T-helper 1 cell treated with Interleukin-12 subunit alpha and Interleukin-12 subunit beta and Interleukin-4 antibody, amounts not matched to agents 30 μg/mL and 1 μg/mL, for 36 hours (primary cell): ENCODE results near the gene CD4.

Source experiments
- H3K27ac Mint-ChIP-seq: one replicate; pipeline ENCODE4 v1.8.0; 2021; ENCODE audit warnings: mild to moderate bottlenecking, mixed read lengths
- H3K27me3 Mint-ChIP-seq: one replicate; pipeline ENCODE4 v1.8.0; 2021; ENCODE audit warnings: low read depth, mixed read lengths
- H3K36me3 Mint-ChIP-seq: one replicate; pipeline ENCODE4 v1.8.0; 2021; ENCODE audit warnings: low read depth, mixed read lengths
- H3K4me1 Mint-ChIP-seq: one replicate; pipeline ENCODE4 v1.8.0; 2021; ENCODE audit warnings: low read depth, mixed read lengths
- H3K4me3 Mint-ChIP-seq: one replicate; pipeline ENCODE4 v1.8.0; 2021; ENCODE audit warnings: mild to moderate bottlenecking, moderate library complexity, mixed read lengths
- H3K9me3 Mint-ChIP-seq: one replicate; pipeline ENCODE4 v1.8.0; 2021; ENCODE audit warnings: mixed read lengths

The CD4 gene

GRCh38 chr12:6757028-6757690 is 32.2 kb upstream of the CD4 start:
- no peaks in the 10 kb centered on the region for H3K9me3 Mint-ChIP-seq
- H3K36me3 Mint-ChIP-seq, result peaks cover 2% of the 10 kb centered on the region
- H3K27me3 Mint-ChIP-seq, result peaks cover 3% of the 10 kb centered on the region
- no peak overlapping the region for H3K4me3 Mint-ChIP-seq
- no peak overlapping the region for H3K27ac Mint-ChIP-seq
- H3K4me1 Mint-ChIP-seq, result peaks cover 26% of the 10 kb centered on the region

- Mint-ChIP-seq H3K36me3 (no peaks in the 10 kb centered on the region), H3K4me1 (peaks cover 24% of the 10 kb centered on the region), H3K9me3 (no peaks in the 10 kb centered on the region), H3K4me3 (no peak overlapping the region), H3K27ac (peak overlapping the region; percentile 64), H3K27me3 (peaks cover 8% of the 10 kb centered on the region)
Observed at GRCh38 chr12:6758506-6759095, 30.7 kb upstream of the CD4 start.

- no peak overlapping the region for H3K4me3 Mint-ChIP-seq
- peaks cover 5% of the 10 kb centered on the region for H3K36me3 Mint-ChIP-seq
- H3K27ac Mint-ChIP-seq, result no peak overlapping the region
- H3K27me3 Mint-ChIP-seq, result peaks cover 16% of the 10 kb centered on the region
- no peaks in the 10 kb centered on the region for H3K9me3 Mint-ChIP-seq
- peaks cover 23% of the 10 kb centered on the region for H3K4me1 Mint-ChIP-seq
Observed at GRCh38 chr12:6759741-6760140, 29.6 kb upstream of the CD4 start.

GRCh38 chr12:6763380-6763779 is 25.9 kb upstream of the CD4 start:
- peaks cover 8% of the 10 kb centered on the region for H3K36me3 Mint-ChIP-seq
- H3K9me3 Mint-ChIP-seq, result no peaks in the 10 kb centered on the region
- no peak overlapping the region for H3K4me3 Mint-ChIP-seq
- H3K27ac Mint-ChIP-seq, result no peak overlapping the region
- H3K4me1 Mint-ChIP-seq, result peaks cover 31% of the 10 kb centered on the region
- H3K27me3 Mint-ChIP-seq, result peaks cover 23% of the 10 kb centered on the region

- Mint-ChIP-seq H3K27me3 (peaks cover 23% of the 10 kb centered on the region), H3K4me1 (peaks cover 30% of the 10 kb centered on the region), H3K36me3 (peaks cover 8% of the 10 kb centered on the region), H3K27ac (peak overlapping the region; percentile 69), H3K9me3 (no peaks in the 10 kb centered on the region), H3K4me3 (peak overlapping the region; percentile 79)
Observed at GRCh38 chr12:6764011-6764828, 25.1 kb upstream of the CD4 start.

GRCh38 chr12:6765048-6765633 is 24.2 kb upstream of the CD4 start:
- peaks cover 8% of the 10 kb centered on the region for H3K36me3 Mint-ChIP-seq
- peak overlapping the region; percentile 49 for H3K27ac Mint-ChIP-seq
- H3K4me1 Mint-ChIP-seq, result peaks cover 35% of the 10 kb centered on the region
- H3K27me3 Mint-ChIP-seq, result peaks cover 23% of the 10 kb centered on the region
- peak overlapping the region; percentile 78 for H3K4me3 Mint-ChIP-seq
- H3K9me3 Mint-ChIP-seq, result no peaks in the 10 kb centered on the region

- peaks cover 23% of the 10 kb centered on the region for H3K27me3 Mint-ChIP-seq
- H3K4me3 Mint-ChIP-seq, result peak within 1 kb of the TSS; percentile 90
- no peaks in the 10 kb centered on the region for H3K9me3 Mint-ChIP-seq
- peak within 1 kb of the TSS; percentile 89 for H3K27ac Mint-ChIP-seq
- peaks cover 9% of the 10 kb centered on the region for H3K36me3 Mint-ChIP-seq
- peaks cover 38% of the 10 kb centered on the region for H3K4me1 Mint-ChIP-seq
Observed at GRCh38 chr12:6765634-6766581, 23.4 kb upstream of the CD4 start, which contains the start of gene PTMS. Gene PTMS (plus strand): TSS chr12:6766363. CDS start chr12:6766706, 343 bp downstream.

- Mint-ChIP-seq H3K36me3 (peaks cover 11% of the 10 kb centered on the region), H3K9me3 (no peaks in the 10 kb centered on the region), H3K27ac (peak overlapping the region; percentile 89), H3K27me3 (peaks cover 23% of the 10 kb centered on the region), H3K4me3 (peak overlapping the region; percentile 90), H3K4me1 (peaks cover 46% of the 10 kb centered on the region)
Observed at GRCh38 chr12:6766651-6767349, 22.5 kb upstream of the CD4 start.

- Mint-ChIP-seq H3K27ac (peak overlapping the region; percentile 89), H3K27me3 (peaks cover 16% of the 10 kb centered on the region), H3K9me3 (no peaks in the 10 kb centered on the region), H3K36me3 (peaks cover 11% of the 10 kb centered on the region), H3K4me3 (peak overlapping the region; percentile 90), H3K4me1 (peaks cover 47% of the 10 kb centered on the region)
Observed at GRCh38 chr12:6767353-6768319, 21.7 kb upstream of the CD4 start.

- H3K36me3 Mint-ChIP-seq, result peaks cover 11% of the 10 kb centered on the region
- H3K27me3 Mint-ChIP-seq, result peaks cover 16% of the 10 kb centered on the region
- H3K4me3 Mint-ChIP-seq, result peak overlapping the region; percentile 90
- H3K4me1 Mint-ChIP-seq, result peaks cover 52% of the 10 kb centered on the region
- no peaks in the 10 kb centered on the region for H3K9me3 Mint-ChIP-seq
- no peak overlapping the region for H3K27ac Mint-ChIP-seq
Observed at GRCh38 chr12:6768437-6768914, 20.9 kb upstream of the CD4 start.

GRCh38 chr12:6768990-6769389 is 20.3 kb upstream of the CD4 start:
- no peak overlapping the region for H3K27ac Mint-ChIP-seq

GRCh38 chr12:6769666-6770065 is 19.7 kb upstream of the CD4 start:
- Mint-ChIP-seq H3K36me3 (peaks cover 9% of the 10 kb centered on the region), H3K4me3 (no peak overlapping the region), H3K4me1 (peaks cover 51% of the 10 kb centered on the region), H3K9me3 (no peaks in the 10 kb centered on the region), H3K27me3 (peaks cover 8% of the 10 kb centered on the region), H3K27ac (peak overlapping the region; percentile 72)

More at GRCh38 chr12:6768990-6769389, 20.3 kb upstream of the CD4 start:
- Mint-ChIP-seq H3K27me3 (peaks cover 15% of the 10 kb centered on the region), H3K9me3 (no peaks in the 10 kb centered on the region), H3K36me3 (peaks cover 11% of the 10 kb centered on the region), H3K4me1 (peaks cover 52% of the 10 kb centered on the region), H3K4me3 (no peak overlapping the region)
